K562 (cell line): Measurements from ENCODE around the gene OR4Q3. TPM values are rescaled to one million over a fixed set of nuclear protein-coding genes. Genes with fewer than 3 reads are reported as not detected.
A peak's percentile ranks its signal among the peaks of the same experiment; 100 is the strongest.
"Not testable (repeated sequence)": the region's sequence is repeated elsewhere in the genome, so short reads cannot be mapped to it uniquely, and the experiment has no call there.

Source experiments
- ATAC-seq: fragments of 200-7000 bp; cut with Tn5 transposase; 3 replicates; pipeline ENCODE4 v1.9.1; 2020; ENCODE audit warnings: moderate library complexity
- BruUV-seq: library from RNA; stranded (reverse); fragments of 400-500 nt; replicated peaks from 2 replicates; lab custom pipeline; 2021; lab: Mats Ljungman, UMichigan
- CTCF ChIA-PET: fragments of 300-600 bp; formaldehyde crosslinking; extraction: SDS; loops from one replicate; lab custom pipeline; 2021; ENCODE audit warnings: low intra/inter-chr PET ratio; lab: Yijun Ruan, JAX
- POLR2A ChIA-PET: fragments of 300-600, 350-650 bp; sonication (Branson Sonifier 250); formaldehyde crosslinking; extraction: SDS; loops from one replicate; lab custom pipeline; 2021; ENCODE audit warnings: antibody characterized with exemption, inconsistent platforms; lab: Yijun Ruan, JAX
- DNase-seq, 4 experiments: peaks; one replicate each; pipeline versions ENCODE4 v3.0.0 to v3.0.0-alpha.2; 2011 to 2018; ENCODE audit warnings: low spot score in 3 of 4, mixed read lengths in 3 of 4; ENCODE audit errors: extremely low read depth in 1 of 4
- FAIRE-seq: peaks from 2 replicates; lab custom pipeline; 2011; peaks lifted over from hg19 to GRCh38; lab: Jason Lieb, UNC
- H2AFZ ChIP-seq: 2 replicates; pipeline ENCODE4 v1.6.0; 2011; ENCODE audit warnings: low read depth, low read length, control low read depth, inconsistent platforms
- H3K27ac ChIP-seq: fragments of 200-600 bp; 3 replicates; pipeline ENCODE4 v1.8.0; 2011; ENCODE audit warnings: low read depth, mild to moderate bottlenecking, control low read depth, inconsistent platforms, low read length, moderate library complexity, mixed read lengths; ENCODE audit errors: extremely low read depth
- H3K27me3 ChIP-seq, 2 experiments: fragments of 300-600 bp in 1 of 2; 2 replicates in 1 of 2; 3 replicates in 1 of 2; pipeline versions ENCODE4 v1.6.0 to v1.8.0; 2011; ENCODE audit warnings: inconsistent platforms in 2 of 2, low read length in 2 of 2, mild to moderate bottlenecking in 1 of 2, mixed read lengths in 1 of 2, moderate library complexity in 1 of 2; ENCODE audit not compliant: control insufficient read depth in 2 of 2, insufficient read depth in 2 of 2
- H3K36me3 ChIP-seq: fragments of 300-600 bp; 3 replicates; pipeline ENCODE4 v1.8.0; 2011; ENCODE audit warnings: mild to moderate bottlenecking, low read length, inconsistent platforms; ENCODE audit not compliant: control insufficient read depth, insufficient read depth
- H3K4me1 ChIP-seq, 2 experiments: fragments of 200-600 bp in 1 of 2; replicated peaks in 1 of 2; 2 replicates in 1 of 2; 3 replicates in 1 of 2; pipeline versions ENCODE4 v1.5.1 to v1.8.0; 2011; ENCODE audit warnings: inconsistent platforms in 2 of 2, low read length in 2 of 2, mild to moderate bottlenecking in 1 of 2, mixed read lengths in 1 of 2, moderate library complexity in 1 of 2; ENCODE audit not compliant: control insufficient read depth in 2 of 2, insufficient read depth in 2 of 2
- H3K4me2 ChIP-seq: 2 replicates; pipeline ENCODE4 v1.6.1; 2011; ENCODE audit warnings: low read length, control low read depth, inconsistent platforms, mixed read lengths; ENCODE audit not compliant: insufficient read depth
- H3K4me3 ChIP-seq: fragments of 200-600 bp; sonication (generic), shearing (Covaris generic); 2 replicates; pipeline ENCODE4 v1.5.1; 2016; ENCODE audit warnings: control low read depth, inconsistent platforms
- H3K79me2 ChIP-seq: fragments of 200-600 bp; 3 replicates; pipeline ENCODE4 v1.8.0; 2011; ENCODE audit warnings: low read length, inconsistent platforms; ENCODE audit not compliant: control insufficient read depth, insufficient read depth
- H3K9ac ChIP-seq, 2 experiments: 2 replicates each; pipeline versions ENCODE4 v1.6.0 to v1.6.1; 2011; ENCODE audit warnings: low read depth in 2 of 2, low read length in 2 of 2, control low read depth in 1 of 2, inconsistent platforms in 1 of 2, mild to moderate bottlenecking in 1 of 2, mixed read lengths in 1 of 2; ENCODE audit not compliant: insufficient read depth in 1 of 2
- H3K9me1 ChIP-seq: one replicate; pipeline ENCODE4 v1.6.0; 2011; ENCODE audit warnings: inconsistent platforms, mild to moderate bottlenecking, low read length, moderate library complexity; ENCODE audit not compliant: control insufficient read depth, insufficient read depth
- H3K9me3 ChIP-seq: replicated peaks from 2 replicates; pipeline ENCODE4 v1.5.1; 2011; ENCODE audit warnings: low read depth, low read length, inconsistent platforms; ENCODE audit not compliant: control insufficient read depth, insufficient read depth
- H4K20me1 ChIP-seq: replicated peaks from 2 replicates; pipeline ENCODE4 v1.6.1; 2011; ENCODE audit warnings: low read length, inconsistent platforms, mixed read lengths; ENCODE audit not compliant: control insufficient read depth, insufficient read depth
- WGBS: fragments of 100-300 bp; shearing (Covaris generic); methylation state at CpG from one replicate; pipeline ENCODE4 v1.1.6; 2016; ENCODE audit warnings: low coverage, mixed read lengths; ENCODE audit not compliant: insufficient coverage; ENCODE audit errors: missing lambda C conversion rate; 5-methylcytosine and 5-hydroxymethylcytosine counted together
- in situ Hi-C: fragments of 300-500 bp; cut with MboI; formaldehyde crosslinking; loops from 4 replicates; pipeline ENCODE4 v1.15.0; 2018; ENCODE audit warnings: inconsistent platforms, mixed read lengths
- intact Hi-C: fragments of 100-400 bp; cut with micrococcal nuclease; formaldehyde crosslinking; loops from 2 replicates; pipeline ENCODE4 v1.14.2; 2022
- polyA plus RNA-seq, 8 experiments: library from polyadenylated mRNA; depleted of rRNA in 4 of 8; stranded (reverse) in 5 of 8; unstranded in 3 of 8; fragments of >200 nt; fragmentation: Nextera tagmentation in 2 of 8; fragmentation: Illumina TruSeq in 1 of 8; extraction: Ambion mirVana in 2 of 8; extraction: Trizol in 1 of 8; gene quantifications; 2 replicates each; pipeline versions ENCODE4 v1.2.1 to v1.2.3, GENCODE V29; 2011 to 2014; ENCODE audit warnings: inconsistent platforms in 1 of 8, missing spikeins in 1 of 8
- small RNA-seq: library from RNA; depleted of rRNA; stranded (forward); fragments of <200 nt; gene quantifications from one replicate; pipeline ENCODE3, GENCODE V24; 2014
- total RNA-seq, 7 experiments: library from RNA; depleted of rRNA in 6 of 7; stranded (reverse); fragments of >200 nt in 6 of 7; fragmentation: Illumina TruSeq in 2 of 7; extraction: Trizol in 2 of 7; gene quantifications; 2 replicates each; pipeline versions ENCODE4 v1.2.1 to v1.2.3, GENCODE V29; 2011 to 2021; ENCODE audit warnings: low replicate concordance in 1 of 7
- TF ChIP-seq, protein P1 (sequence below), 3 experiments: IDR thresholded peaks in 2 of 3; conservative IDR thresholded peaks in 1 of 3; 2 replicates each; pipeline ENCODE4 v1.5.1; 2011 to 2012; ENCODE audit warnings: low read length in 3 of 3, mild to moderate bottlenecking in 3 of 3, control low read depth in 2 of 3, improper control_type of control experiment in 1 of 3, inconsistent platforms in 1 of 3, low read depth in 1 of 3, mixed read lengths in 1 of 3, moderate library complexity in 1 of 3; ENCODE audit not compliant: insufficient read depth in 2 of 3

OR4Q3 gene
- total and polyA plus RNA-seq, 9 of the 15 experiments (the other 6 are each of a cell fraction or from before 2014, with no cell fraction given) = not detected

DNA sequence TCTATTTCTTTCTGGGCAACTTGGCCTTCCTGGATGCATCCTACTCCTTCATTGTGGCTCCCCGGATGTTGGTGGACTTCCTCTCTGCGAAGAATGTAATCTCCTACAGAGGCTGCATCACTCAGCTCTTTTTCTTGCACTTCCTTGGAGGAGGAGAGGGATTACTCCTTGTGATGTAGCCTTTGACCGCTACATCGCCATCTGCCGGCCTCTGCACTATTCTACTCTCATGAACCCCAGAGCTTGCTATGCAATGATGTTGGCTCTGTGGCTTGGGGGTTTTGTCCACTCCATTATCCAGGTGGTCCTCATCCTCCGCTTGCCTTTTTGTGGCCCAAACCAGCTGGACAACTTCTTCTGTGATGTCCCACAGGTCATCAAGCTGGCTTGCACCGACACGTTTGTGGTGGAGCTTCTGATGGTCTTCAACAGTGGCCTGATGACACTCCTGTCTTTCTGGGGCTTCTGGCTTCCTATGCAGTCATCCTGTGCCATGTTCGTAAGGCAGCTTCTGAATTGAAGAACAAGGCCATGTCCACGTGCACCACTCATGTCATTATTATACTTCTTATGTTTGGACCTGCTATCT is 53.2 kb downstream of the OR4Q3 start:
- BruUV-seq, H3K79me2 ChIP-seq, H3K27ac ChIP-seq, H3K27me3 ChIP-seq, H3K4me3 ChIP-seq, FAIRE-seq, H3K9me3 ChIP-seq, H3K9ac ChIP-seq, H3K36me3 ChIP-seq, intact Hi-C loops, H3K9me1 ChIP-seq, ATAC-seq, CTCF ChIA-PET, H4K20me1 ChIP-seq, in situ Hi-C loops, H3K4me2 ChIP-seq, POLR2A ChIA-PET, H3K4me1 ChIP-seq, H2AFZ ChIP-seq: not testable (repeated sequence)
- TF ChIP-seq, protein P1, sequence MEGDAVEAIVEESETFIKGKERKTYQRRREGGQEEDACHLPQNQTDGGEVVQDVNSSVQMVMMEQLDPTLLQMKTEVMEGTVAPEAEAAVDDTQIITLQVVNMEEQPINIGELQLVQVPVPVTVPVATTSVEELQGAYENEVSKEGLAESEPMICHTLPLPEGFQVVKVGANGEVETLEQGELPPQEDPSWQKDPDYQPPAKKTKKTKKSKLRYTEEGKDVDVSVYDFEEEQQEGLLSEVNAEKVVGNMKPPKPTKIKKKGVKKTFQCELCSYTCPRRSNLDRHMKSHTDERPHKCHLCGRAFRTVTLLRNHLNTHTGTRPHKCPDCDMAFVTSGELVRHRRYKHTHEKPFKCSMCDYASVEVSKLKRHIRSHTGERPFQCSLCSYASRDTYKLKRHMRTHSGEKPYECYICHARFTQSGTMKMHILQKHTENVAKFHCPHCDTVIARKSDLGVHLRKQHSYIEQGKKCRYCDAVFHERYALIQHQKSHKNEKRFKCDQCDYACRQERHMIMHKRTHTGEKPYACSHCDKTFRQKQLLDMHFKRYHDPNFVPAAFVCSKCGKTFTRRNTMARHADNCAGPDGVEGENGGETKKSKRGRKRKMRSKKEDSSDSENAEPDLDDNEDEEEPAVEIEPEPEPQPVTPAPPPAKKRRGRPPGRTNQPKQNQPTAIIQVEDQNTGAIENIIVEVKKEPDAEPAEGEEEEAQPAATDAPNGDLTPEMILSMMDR (IDR thresholded peaks at IDR 0.05 in 2 of 3, conservative IDR thresholded peaks at IDR 0.05 in 1 of 3; ENCODE audit: insufficient read depth in 2 of 3, low read depth in 1 of 3, low read length in 3 of 3) = peak in 2 of 3 experiments; percentile 25 to 34; a peak in 1 of 6 replicates
- WGBS = 2% methylated on average over 9 of the region's 10 CpGs
- peak in 1 of 4 experiments; percentile 33 for DNase-seq

Small RNA genes lying within 50 kb of the gene (small RNA-seq; reads per million reads assigned to genes)
- gene AL512310.1 = not detected

Other genes starting within 250 kb of the OR4Q3 start
- gene OR11H2, start 29.7 kb upstream of the OR4Q3 start, total RNA-seq (2014; rRNA removed) = not detected in 2 replicates
- not detected in 2 replicates for gene OR11H2, start 29.7 kb upstream of the OR4Q3 start, total RNA-seq (2014; rRNA removed; fragmentation: Illumina TruSeq; extraction: Trizol)
- not detected in 2 replicates for gene OR11H2, start 29.7 kb upstream of the OR4Q3 start, total RNA-seq (2015; rRNA removed; fragmentation: Illumina TruSeq; extraction: Trizol)
- gene OR11H2, start 29.7 kb upstream of the OR4Q3 start, total RNA-seq (2021) = not detected in 2 replicates
- gene OR11H2, start 29.7 kb upstream of the OR4Q3 start, polyA plus RNA-seq (2011; rRNA removed) = not detected in 2 replicates
- gene OR11H2, start 29.7 kb upstream of the OR4Q3 start, polyA plus RNA-seq (2014; fragmentation: Illumina TruSeq; extraction: Trizol) = not detected in 2 replicates
- not detected for gene OR11H2, start 29.7 kb upstream of the OR4Q3 start, polyA plus RNA-seq (2014; fragmentation: Nextera tagmentation; extraction: Ambion mirVana)
- not detected in 2 replicates for gene OR11H2, start 29.7 kb upstream of the OR4Q3 start, polyA plus RNA-seq (2014; rRNA removed)
- gene OR4M1, start 29.9 kb downstream of the OR4Q3 start, total RNA-seq (2014; rRNA removed) = not detected in 2 replicates
- not detected in 2 replicates for gene OR4M1, start 29.9 kb downstream of the OR4Q3 start, total RNA-seq (2014; rRNA removed; fragmentation: Illumina TruSeq; extraction: Trizol)
- not detected in 2 replicates for gene OR4M1, start 29.9 kb downstream of the OR4Q3 start, total RNA-seq (2015; rRNA removed; fragmentation: Illumina TruSeq; extraction: Trizol)
- not detected in 2 replicates for gene OR4M1, start 29.9 kb downstream of the OR4Q3 start, total RNA-seq (2021)
- gene OR4M1, start 29.9 kb downstream of the OR4Q3 start, polyA plus RNA-seq (2011; rRNA removed) = not detected in 2 replicates
- not detected in 2 replicates for gene OR4M1, start 29.9 kb downstream of the OR4Q3 start, polyA plus RNA-seq (2014; fragmentation: Illumina TruSeq; extraction: Trizol)
- gene OR4M1, start 29.9 kb downstream of the OR4Q3 start, polyA plus RNA-seq (2014; fragmentation: Nextera tagmentation; extraction: Ambion mirVana) = not detected
- not detected in 2 replicates for gene OR4M1, start 29.9 kb downstream of the OR4Q3 start, polyA plus RNA-seq (2014; rRNA removed)
- gene OR4N2, start 60.2 kb downstream of the OR4Q3 start, total RNA-seq (2014; rRNA removed) = not detected in 2 replicates
- gene OR4N2, start 60.2 kb downstream of the OR4Q3 start, total RNA-seq (2014; rRNA removed; fragmentation: Illumina TruSeq; extraction: Trizol) = not detected in 2 replicates
- gene OR4N2, start 60.2 kb downstream of the OR4Q3 start, total RNA-seq (2015; rRNA removed; fragmentation: Illumina TruSeq; extraction: Trizol) = not detected in 2 replicates
- gene OR4N2, start 60.2 kb downstream of the OR4Q3 start, total RNA-seq (2021) = not detected in 2 replicates
- gene OR4N2, start 60.2 kb downstream of the OR4Q3 start, polyA plus RNA-seq (2011; rRNA removed) = not detected in 2 replicates
- not detected in 2 replicates for gene OR4N2, start 60.2 kb downstream of the OR4Q3 start, polyA plus RNA-seq (2014; fragmentation: Illumina TruSeq; extraction: Trizol)
- not detected for gene OR4N2, start 60.2 kb downstream of the OR4Q3 start, polyA plus RNA-seq (2014; fragmentation: Nextera tagmentation; extraction: Ambion mirVana)
- not detected in 2 replicates for gene OR4N2, start 60.2 kb downstream of the OR4Q3 start, polyA plus RNA-seq (2014; rRNA removed)
- not detected in 2 replicates for gene OR4K2, start 131.6 kb downstream of the OR4Q3 start, total RNA-seq (2014; rRNA removed)
- not detected in 2 replicates for gene OR4K2, start 131.6 kb downstream of the OR4Q3 start, total RNA-seq (2014; rRNA removed; fragmentation: Illumina TruSeq; extraction: Trizol)
- not detected in 2 replicates for gene OR4K2, start 131.6 kb downstream of the OR4Q3 start, total RNA-seq (2015; rRNA removed; fragmentation: Illumina TruSeq; extraction: Trizol)
- gene OR4K2, start 131.6 kb downstream of the OR4Q3 start, total RNA-seq (2021) = not detected in 2 replicates
- not detected in 2 replicates for gene OR4K2, start 131.6 kb downstream of the OR4Q3 start, polyA plus RNA-seq (2011; rRNA removed)
- not detected in 2 replicates for gene OR4K2, start 131.6 kb downstream of the OR4Q3 start, polyA plus RNA-seq (2014; fragmentation: Illumina TruSeq; extraction: Trizol)
- gene OR4K2, start 131.6 kb downstream of the OR4Q3 start, polyA plus RNA-seq (2014; fragmentation: Nextera tagmentation; extraction: Ambion mirVana) = not detected
- gene OR4K2, start 131.6 kb downstream of the OR4Q3 start, polyA plus RNA-seq (2014; rRNA removed) = not detected in 2 replicates
- not detected in 2 replicates for gene OR4K5, start 177.0 kb downstream of the OR4Q3 start, total RNA-seq (2014; rRNA removed)
- not detected in 2 replicates for gene OR4K5, start 177.0 kb downstream of the OR4Q3 start, total RNA-seq (2014; rRNA removed; fragmentation: Illumina TruSeq; extraction: Trizol)
- gene OR4K5, start 177.0 kb downstream of the OR4Q3 start, total RNA-seq (2015; rRNA removed; fragmentation: Illumina TruSeq; extraction: Trizol) = not detected in 2 replicates
- gene OR4K5, start 177.0 kb downstream of the OR4Q3 start, total RNA-seq (2021) = not detected in 2 replicates
- gene OR4K5, start 177.0 kb downstream of the OR4Q3 start, polyA plus RNA-seq (2011; rRNA removed) = not detected in 2 replicates
- not detected in 2 replicates for gene OR4K5, start 177.0 kb downstream of the OR4Q3 start, polyA plus RNA-seq (2014; fragmentation: Illumina TruSeq; extraction: Trizol)
- gene OR4K5, start 177.0 kb downstream of the OR4Q3 start, polyA plus RNA-seq (2014; fragmentation: Nextera tagmentation; extraction: Ambion mirVana) = not detected
- not detected in 2 replicates for gene OR4K5, start 177.0 kb downstream of the OR4Q3 start, polyA plus RNA-seq (2014; rRNA removed)
- gene OR4K1, start 187.3 kb downstream of the OR4Q3 start, total RNA-seq (2014; rRNA removed) = not detected in 2 replicates
- gene OR4K1, start 187.3 kb downstream of the OR4Q3 start, total RNA-seq (2014; rRNA removed; fragmentation: Illumina TruSeq; extraction: Trizol) = not detected in 2 replicates
- gene OR4K1, start 187.3 kb downstream of the OR4Q3 start, total RNA-seq (2015; rRNA removed; fragmentation: Illumina TruSeq; extraction: Trizol) = not detected in 2 replicates
- not detected in 2 replicates for gene OR4K1, start 187.3 kb downstream of the OR4Q3 start, total RNA-seq (2021)
- gene OR4K1, start 187.3 kb downstream of the OR4Q3 start, polyA plus RNA-seq (2011; rRNA removed) = not detected in 2 replicates
- not detected in 2 replicates for gene OR4K1, start 187.3 kb downstream of the OR4Q3 start, polyA plus RNA-seq (2014; fragmentation: Illumina TruSeq; extraction: Trizol)
- gene OR4K1, start 187.3 kb downstream of the OR4Q3 start, polyA plus RNA-seq (2014; fragmentation: Nextera tagmentation; extraction: Ambion mirVana) = not detected
- gene OR4K1, start 187.3 kb downstream of the OR4Q3 start, polyA plus RNA-seq (2014; rRNA removed) = not detected in 2 replicates
- not detected in 2 replicates for gene OR4K15, start 232.0 kb downstream of the OR4Q3 start, total RNA-seq (2014; rRNA removed)
- gene OR4K15, start 232.0 kb downstream of the OR4Q3 start, total RNA-seq (2014; rRNA removed; fragmentation: Illumina TruSeq; extraction: Trizol) = not detected in 2 replicates
- gene OR4K15, start 232.0 kb downstream of the OR4Q3 start, total RNA-seq (2015; rRNA removed; fragmentation: Illumina TruSeq; extraction: Trizol) = not detected in 2 replicates
- not detected in 2 replicates for gene OR4K15, start 232.0 kb downstream of the OR4Q3 start, total RNA-seq (2021)
- not detected in 2 replicates for gene OR4K15, start 232.0 kb downstream of the OR4Q3 start, polyA plus RNA-seq (2011; rRNA removed)
- gene OR4K15, start 232.0 kb downstream of the OR4Q3 start, polyA plus RNA-seq (2014; fragmentation: Illumina TruSeq; extraction: Trizol) = not detected in 2 replicates
- not detected for gene OR4K15, start 232.0 kb downstream of the OR4Q3 start, polyA plus RNA-seq (2014; fragmentation: Nextera tagmentation; extraction: Ambion mirVana)
- not detected in 2 replicates for gene OR4K15, start 232.0 kb downstream of the OR4Q3 start, polyA plus RNA-seq (2014; rRNA removed)